Keratinocyte (primary cell): ENCODE results near the gene GPHA2. TPM values are rescaled to one million over a fixed set of nuclear protein-coding genes. Genes with fewer than 3 reads are reported as not detected.

ENCODE experiments used
- DNase-seq: peaks from one replicate; pipeline ENCODE4 v3.0.0-alpha.2; 2011; ENCODE audit warnings: low read depth, missing footprints, low spot score
- FAIRE-seq: peaks from 2 replicates; lab custom pipeline; 2011; peaks lifted over from hg19 to GRCh38; lab: Jason Lieb, UNC
- H2AFZ ChIP-seq: 2 replicates; pipeline ENCODE4 v1.6.0; 2012; ENCODE audit warnings: low read length, control low read depth, inconsistent platforms; ENCODE audit not compliant: control insufficient read depth
- H3K27ac ChIP-seq: 2 replicates; pipeline ENCODE4 v1.5.1; 2011; ENCODE audit warnings: low read length; ENCODE audit not compliant: control insufficient read depth, insufficient read depth
- H3K27me3 ChIP-seq: 3 replicates; pipeline ENCODE4 v1.6.0; 2011; ENCODE audit warnings: low read length; ENCODE audit not compliant: control insufficient read depth, insufficient read depth; ENCODE audit errors: extremely low read depth
- H3K36me3 ChIP-seq, 2 experiments: 2 replicates in 1 of 2; 3 replicates in 1 of 2; pipeline ENCODE4 v1.5.1; 2011; ENCODE audit warnings: low read length in 2 of 2, mild to moderate bottlenecking in 1 of 2; ENCODE audit not compliant: control insufficient read depth in 2 of 2, insufficient read depth in 2 of 2; ENCODE audit errors: extremely low read depth in 1 of 2
- H3K4me1 ChIP-seq: 3 replicates; pipeline ENCODE4 v1.5.1; 2011; ENCODE audit warnings: low read length; ENCODE audit not compliant: control insufficient read depth, insufficient read depth; ENCODE audit errors: extremely low read depth
- H3K4me2 ChIP-seq: 3 replicates; pipeline ENCODE4 v1.6.0; 2011; ENCODE audit warnings: low read depth, low read length; ENCODE audit not compliant: control insufficient read depth, insufficient read depth; ENCODE audit errors: extremely low read depth
- H3K4me3 ChIP-seq, 3 experiments: fragments of 200-600 bp in 1 of 3; sonication (generic) in 1 of 3; 2 replicates in 2 of 3; 3 replicates in 1 of 3; pipeline ENCODE4 v1.5.1; 2011 to 2016; ENCODE audit warnings: low read length in 3 of 3, mild to moderate bottlenecking in 3 of 3, control low read depth in 2 of 3, inconsistent platforms in 1 of 3, low read depth in 1 of 3, mixed read lengths in 1 of 3, mixed run types in 1 of 3, moderate library complexity in 1 of 3; ENCODE audit not compliant: control insufficient read depth in 2 of 3, insufficient read depth in 2 of 3; ENCODE audit errors: extremely low read depth in 1 of 3
- H3K79me2 ChIP-seq: 2 replicates; pipeline ENCODE4 v1.6.0; 2012; ENCODE audit warnings: low read length; ENCODE audit not compliant: control insufficient read depth, insufficient read depth
- H3K9ac ChIP-seq: 3 replicates; pipeline ENCODE4 v1.6.0; 2011; ENCODE audit warnings: low read length; ENCODE audit not compliant: control insufficient read depth, insufficient read depth; ENCODE audit errors: extremely low read depth
- H3K9me1 ChIP-seq: 3 replicates; pipeline ENCODE4 v1.6.0; 2011; ENCODE audit warnings: low read length; ENCODE audit not compliant: control insufficient read depth, insufficient read depth; ENCODE audit errors: extremely low read depth
- H3K9me3 ChIP-seq: 2 replicates; pipeline ENCODE4 v1.5.1; 2012; ENCODE audit warnings: low read depth, low read length; ENCODE audit not compliant: control insufficient read depth
- H4K20me1 ChIP-seq: 3 replicates; pipeline ENCODE4 v1.6.0; 2011; ENCODE audit warnings: low read length; ENCODE audit not compliant: control insufficient read depth, insufficient read depth; ENCODE audit errors: extremely low read depth
- CTCF ChIP-seq, 3 experiments: IDR thresholded peaks in 1 of 3; conservative IDR thresholded peaks in 1 of 3; optimal IDR thresholded peaks in 1 of 3; 2 replicates in 2 of 3; 3 replicates in 1 of 3; pipeline versions ENCODE3 to v1.5.1; 2011; ENCODE audit warnings: low read length in 3 of 3, mild to moderate bottlenecking in 3 of 3, moderate library complexity in 2 of 3, control low read depth in 1 of 3, inconsistent platforms in 1 of 3; ENCODE audit not compliant: insufficient read depth in 2 of 3; ENCODE audit errors: extremely low read depth in 1 of 3
- EZH2 ChIP-seq: IDR thresholded peaks from one replicate; pipeline ENCODE4 v1.6.1; 2012; ENCODE audit warnings: inconsistent platforms, mild to moderate bottlenecking, low read length, moderate library complexity
- dilution Hi-C: fragments of 300-500 bp; cut with MboI; formaldehyde crosslinking; loops from one replicate; pipeline ENCODE4 v1.7.0; 2020; ENCODE audit warnings: low sequenced_read_pairs; ENCODE audit not compliant: extremely low pct_ligation_motif_present
- polyA plus RNA-seq, 5 experiments: library from polyadenylated mRNA; depleted of rRNA in 3 of 5; stranded (reverse) in 3 of 5; stranded (forward) in 1 of 5; unstranded in 1 of 5; fragments of >200 nt; gene quantifications; 1 replicate in 1 of 5; 2 replicates in 3 of 5; 3 replicates in 1 of 5; pipeline versions ENCODE4 v1.2.1 to v1.2.3, GENCODE V29; 2011 to 2012; ENCODE audit warnings: missing spikeins in 2 of 5, low read depth in 1 of 5, low replicate concordance in 1 of 5
- small RNA-seq, 3 experiments: library from RNA; depleted of rRNA; stranded (forward); fragments of <200 nt; gene quantifications; one replicate each; pipeline ENCODE3, GENCODE V24; 2012; ENCODE audit warnings: low read depth in 3 of 3, low replicate concordance in 1 of 3; ENCODE audit not compliant: insufficient read length in 3 of 3

Gene GPHA2
- polyA plus RNA-seq, 1 donor (not counting 4 experiments of a cell fraction or from before 2014, with no cell fraction given), result 0.08 TPM

GRCh38 chr11:64887234-64887756 is 48.4 kb downstream of the GPHA2 start:
- H3K9ac ChIP-seq, result no peak overlapping the region
- peaks cover 17% of the 10 kb centered on the region for H3K4me1 ChIP-seq
- DNase-seq, result no peak
- H3K9me1 ChIP-seq, result peaks cover 2% of the 10 kb centered on the region
- dilution Hi-C loops, result no loop called here
- no peak for TF ChIP-seq CTCF (optimal IDR thresholded peaks at IDR 0.05 in 1 of 3, IDR thresholded peaks at IDR 0.05 in 1 of 3, conservative IDR thresholded peaks at IDR 0.05 in 1 of 3; ENCODE audit: extremely low read depth in 1 of 3, insufficient read depth in 2 of 3, low read length in 3 of 3)
- no peak for TF ChIP-seq EZH2
- H3K9me3 ChIP-seq, result no peaks in the 10 kb centered on the region
- no peak overlapping the region for H2AFZ ChIP-seq
- H3K36me3 ChIP-seq, result no peaks in the 10 kb centered on the region
- no peak overlapping the region for H3K4me2 ChIP-seq
- no peaks in the 10 kb centered on the region for H3K79me2 ChIP-seq
- no peaks in the 10 kb centered on the region for H4K20me1 ChIP-seq
- H3K27ac ChIP-seq, result no peak overlapping the region
- no peak for FAIRE-seq
- H3K27me3 ChIP-seq, result no peaks in the 10 kb centered on the region
- H3K4me3 ChIP-seq, result no peak overlapping the region

GRCh38 chr11:64885367-64886286 is 50.1 kb downstream of the GPHA2 start:
- peaks cover 27% of the 10 kb centered on the region for H3K4me1 ChIP-seq
- dilution Hi-C loops, result no loop called here
- TF ChIP-seq EZH2 (no peak), CTCF (optimal IDR thresholded peaks at IDR 0.05 in 1 of 3, IDR thresholded peaks at IDR 0.05 in 1 of 3, conservative IDR thresholded peaks at IDR 0.05 in 1 of 3; ENCODE audit: extremely low read depth in 1 of 3, insufficient read depth in 2 of 3, low read length in 3 of 3) (no peak)
- H3K36me3 ChIP-seq, result no peaks in the 10 kb centered on the region
- H3K4me3 ChIP-seq, result no peak overlapping the region
- H3K9ac ChIP-seq, result no peak overlapping the region
- DNase-seq (no peak), FAIRE-seq (no peak)
- H3K4me2 ChIP-seq, result no peak overlapping the region
- H3K79me2 ChIP-seq, result no peaks in the 10 kb centered on the region
- peak overlapping the region; percentile 44 for H3K27ac ChIP-seq
- H2AFZ ChIP-seq, result no peak overlapping the region
- peaks cover 2% of the 10 kb centered on the region for H3K9me1 ChIP-seq
- no peaks in the 10 kb centered on the region for H3K27me3 ChIP-seq
- H4K20me1 ChIP-seq, result no peaks in the 10 kb centered on the region
- H3K9me3 ChIP-seq, result no peaks in the 10 kb centered on the region

Small RNAs within 50 kb of the gene (small RNA-seq; reads per million reads assigned to genes)
- gene MIR6749 (0 reads per million in 3 experiments), gene MIR6750 (0 reads per million in 3 experiments)

Other genes starting within 250 kb of the GPHA2 start
- gene NRXN2, start 212.7 kb downstream of the GPHA2 start, polyA plus RNA-seq, result not detected in 3 replicates
- gene RASGRP2, start 191.8 kb downstream of the GPHA2 start, polyA plus RNA-seq, result 0.35 to 0.49 TPM (median 0.49 TPM) in 3 replicates
- 0.05 to 0.14 TPM in 2 of 3 replicates, not detected in the other for gene PYGM, start 175.9 kb downstream of the GPHA2 start, polyA plus RNA-seq
- 34.3 to 153 TPM (median 54.5 TPM) in 3 replicates for gene SF1, start 157.4 kb downstream of the GPHA2 start, polyA plus RNA-seq
- gene MAP4K2, start 132.7 kb downstream of the GPHA2 start, polyA plus RNA-seq, result 6.7 to 12.5 TPM (median 10.7 TPM) in 3 replicates
- 14.2 to 19.1 TPM (median 18.2 TPM) in 3 replicates for gene MEN1, start 125.3 kb downstream of the GPHA2 start, polyA plus RNA-seq
- gene CDC42BPG, start 91.2 kb downstream of the GPHA2 start, polyA plus RNA-seq, result 2.2 to 4.0 TPM (median 2.5 TPM) in 3 replicates
- 73.9 to 192 TPM (median 75.6 TPM) in 3 replicates for gene EHD1, start 57.3 kb downstream of the GPHA2 start, polyA plus RNA-seq
- gene ATG2A, start 18.7 kb downstream of the GPHA2 start, polyA plus RNA-seq, result 2.4 to 5.7 TPM (median 4.5 TPM) in 3 replicates
- 13.7 to 20.6 TPM (median 16.4 TPM) in 3 replicates for gene PPP2R5B, start 11.2 kb downstream of the GPHA2 start, polyA plus RNA-seq
- 0.09 TPM in 1 of 3 replicates, not detected in the others for gene MAJIN, start 36.2 kb upstream of the GPHA2 start, polyA plus RNA-seq
- gene BATF2, start 61.1 kb upstream of the GPHA2 start, polyA plus RNA-seq, result 0.09 to 0.10 TPM (median 0.10 TPM) in 3 replicates
- gene ARL2, start 78.3 kb upstream of the GPHA2 start, polyA plus RNA-seq, result 77.8 to 89.0 TPM (median 77.8 TPM) in 3 replicates
- gene SNX15, start 91.5 kb upstream of the GPHA2 start, polyA plus RNA-seq, result 1.8 to 11.2 TPM (median 8.3 TPM) in 3 replicates
- 4.9 to 7.3 TPM (median 5.8 TPM) in 3 replicates for gene SAC3D1, start 105.3 kb upstream of the GPHA2 start, polyA plus RNA-seq
- gene NAALADL1, start 122.7 kb upstream of the GPHA2 start, polyA plus RNA-seq, result 1.9 to 3.2 TPM (median 2.3 TPM) in 3 replicates
- 1.9 to 10.4 TPM (median 8.0 TPM) in 3 replicates for gene CDCA5, start 148.1 kb upstream of the GPHA2 start, polyA plus RNA-seq
- 15.0 to 28.3 TPM (median 18.6 TPM) in 3 replicates for gene ZFPL1, start 148.3 kb upstream of the GPHA2 start, polyA plus RNA-seq
- gene VPS51, start 160.3 kb upstream of the GPHA2 start, polyA plus RNA-seq, result 28.8 to 64.0 TPM (median 43.1 TPM) in 3 replicates
- gene TM7SF2, start 176.0 kb upstream of the GPHA2 start, polyA plus RNA-seq, result 9.7 to 12.6 TPM (median 10.7 TPM) in 3 replicates
- 2.6 to 6.6 TPM (median 3.4 TPM) in 3 replicates for gene ZNHIT2, start 181.8 kb upstream of the GPHA2 start, polyA plus RNA-seq
- gene FAU, start 186.2 kb upstream of the GPHA2 start, polyA plus RNA-seq, result 328 to 452 TPM (median 425 TPM) in 3 replicates
- gene MRPL49, start 186.4 kb upstream of the GPHA2 start, polyA plus RNA-seq, result 46.3 to 67.7 TPM (median 49.6 TPM) in 3 replicates
- 10.0 to 25.4 TPM (median 10.8 TPM) in 3 replicates for gene SYVN1, start 198.6 kb upstream of the GPHA2 start, polyA plus RNA-seq
- gene SPDYC, start 234.3 kb upstream of the GPHA2 start, polyA plus RNA-seq, result not detected in 3 replicates
- gene CAPN1, start 246.0 kb upstream of the GPHA2 start, polyA plus RNA-seq, result 250 to 300 TPM (median 284 TPM) in 3 replicates